HG02759 (cell line): ENCODE results near the gene EPS8L2.

Source experiments
- ATAC-seq: cut with Tn5 transposase; IDR thresholded peaks from one replicate; pipeline ENCODE4 v1.9.1; 2021; ENCODE audit warnings: mild to moderate bottlenecking, moderate library complexity; ENCODE audit not compliant: unreplicated experiment

Gene EPS8L2

GRCh38 chr11:705646-706438 is at the start of gene EPS8L2:
TSS of gene EPS8L2 (plus strand) at chr11:706231. CDS start at chr11:709408, 3,177 bp downstream.
- no peak for ATAC-seq

GRCh38 chr11:656426-656825 is 49.6 kb upstream of the EPS8L2 start:
- no peak for ATAC-seq

GRCh38 chr11:656866-657265 is 49.2 kb upstream of the EPS8L2 start:
- no peak for ATAC-seq

- ATAC-seq: no peak
Observed at GRCh38 chr11:657691-658126, 48.3 kb upstream of the EPS8L2 start.

- ATAC-seq: no peak
Observed at GRCh38 chr11:659532-660085, 46.4 kb upstream of the EPS8L2 start.

- ATAC-seq: no peak
Observed at GRCh38 chr11:660281-660680, 45.8 kb upstream of the EPS8L2 start.

- no peak for ATAC-seq
Observed at GRCh38 chr11:660681-661444, 45.2 kb upstream of the EPS8L2 start.

- no peak for ATAC-seq
Observed at GRCh38 chr11:662689-663274, 43.2 kb upstream of the EPS8L2 start.

GRCh38 chr11:665062-665703 is 40.8 kb upstream of the EPS8L2 start:
- no peak for ATAC-seq

GRCh38 chr11:665704-666281 is 40.2 kb upstream of the EPS8L2 start:
- ATAC-seq: no peak

- ATAC-seq: no peak
Observed at GRCh38 chr11:673866-674265, 32.2 kb upstream of the EPS8L2 start.

GRCh38 chr11:674406-674805 is 31.6 kb upstream of the EPS8L2 start:
- no peak for ATAC-seq

- ATAC-seq: no peak
Observed at GRCh38 chr11:678297-678696, 27.7 kb upstream of the EPS8L2 start.

GRCh38 chr11:679271-680207 is 26.5 kb upstream of the EPS8L2 start:
- no peak for ATAC-seq

GRCh38 chr11:680476-680875 is 25.6 kb upstream of the EPS8L2 start:
- no peak for ATAC-seq

GRCh38 chr11:680970-681369 is 25.1 kb upstream of the EPS8L2 start:
- ATAC-seq: no peak

GRCh38 chr11:686451-687243 is 19.4 kb upstream of the EPS8L2 start:
- no peak for ATAC-seq

GRCh38 chr11:687751-688150 is 18.3 kb upstream of the EPS8L2 start:
- ATAC-seq: no peak

- no peak for ATAC-seq
Observed at GRCh38 chr11:688681-689080, 17.4 kb upstream of the EPS8L2 start.
